Astrocyte of the cerebellum (primary cell): Measurements from ENCODE around the gene MTCH2.
"Not testable (repeated sequence)": the region's sequence is repeated elsewhere in the genome, so short reads cannot be mapped to it uniquely, and the experiment has no call there.

Source experiments
- DNase-seq: peaks from one replicate; pipeline ENCODE4 v3.0.0-alpha.2; 2011; ENCODE audit warnings: low read depth
- H3K4me3 ChIP-seq: 2 replicates; pipeline ENCODE4 v1.5.1; 2011; ENCODE audit warnings: mild to moderate bottlenecking, low read depth, low read length, moderate library complexity
- CTCF ChIP-seq: IDR thresholded peaks from 2 replicates; pipeline ENCODE4 v1.5.1; 2012; ENCODE audit warnings: low read length, low read depth, moderate library complexity, mild to moderate bottlenecking; ENCODE audit errors: missing control alignments
- in situ Hi-C: cut with HindIII; loops from 2 replicates; pipeline ENCODE4 v1.10.0; 2017; ENCODE audit warnings: low sequenced_read_pairs

Gene MTCH2

GRCh38 chr11:47675851-47676250 lies 33.5 kb upstream of the MTCH2 start:
- no peak overlapping the region for H3K4me3 ChIP-seq
- in situ Hi-C loops = no loop called here
- no peak for TF ChIP-seq CTCF
- DNase-seq = no peak

GRCh38 chr11:47672283-47672730 lies 29.9 kb upstream of the MTCH2 start:
- in situ Hi-C loops = no loop called here
- DNase-seq = no peak
- no peak for TF ChIP-seq CTCF
- H3K4me3 ChIP-seq = no peak overlapping the region

- no peak overlapping the region for H3K4me3 ChIP-seq
- in situ Hi-C loops = no loop called here
- no peak for TF ChIP-seq CTCF
- DNase-seq = no peak
Measured at GRCh38 chr11:47669856-47670255, 27.5 kb upstream of the MTCH2 start.

GRCh38 chr11:47668665-47669064 lies 26.3 kb upstream of the MTCH2 start:
- no peak for DNase-seq
- no peak overlapping the region for H3K4me3 ChIP-seq
- in situ Hi-C loops = no loop called here
- no peak for TF ChIP-seq CTCF

GRCh38 chr11:47667555-47667954 lies 25.2 kb upstream of the MTCH2 start:
- TF ChIP-seq CTCF = no peak
- in situ Hi-C loops = no loop called here
- H3K4me3 ChIP-seq = no peak overlapping the region
- no peak for DNase-seq

- H3K4me3 ChIP-seq = no peak overlapping the region
- in situ Hi-C loops = no loop called here
- no peak for TF ChIP-seq CTCF
- no peak for DNase-seq
Measured at GRCh38 chr11:47667135-47667534, 24.8 kb upstream of the MTCH2 start.

- H3K4me3 ChIP-seq, DNase-seq, in situ Hi-C loops: not testable (repeated sequence)
Measured at GRCh38 chr11:47664936-47665335, 22.6 kb upstream of the MTCH2 start.
